ENCODE results near the gene MRPL44. TPM values are rescaled to one million over a fixed set of nuclear protein-coding genes. Genes with fewer than 3 reads are reported as not detected.

The MRPL44 gene
- total and polyA plus RNA-seq, 11 donors: 20.7 to 54.2 (median 38.2) TPM

DNA sequence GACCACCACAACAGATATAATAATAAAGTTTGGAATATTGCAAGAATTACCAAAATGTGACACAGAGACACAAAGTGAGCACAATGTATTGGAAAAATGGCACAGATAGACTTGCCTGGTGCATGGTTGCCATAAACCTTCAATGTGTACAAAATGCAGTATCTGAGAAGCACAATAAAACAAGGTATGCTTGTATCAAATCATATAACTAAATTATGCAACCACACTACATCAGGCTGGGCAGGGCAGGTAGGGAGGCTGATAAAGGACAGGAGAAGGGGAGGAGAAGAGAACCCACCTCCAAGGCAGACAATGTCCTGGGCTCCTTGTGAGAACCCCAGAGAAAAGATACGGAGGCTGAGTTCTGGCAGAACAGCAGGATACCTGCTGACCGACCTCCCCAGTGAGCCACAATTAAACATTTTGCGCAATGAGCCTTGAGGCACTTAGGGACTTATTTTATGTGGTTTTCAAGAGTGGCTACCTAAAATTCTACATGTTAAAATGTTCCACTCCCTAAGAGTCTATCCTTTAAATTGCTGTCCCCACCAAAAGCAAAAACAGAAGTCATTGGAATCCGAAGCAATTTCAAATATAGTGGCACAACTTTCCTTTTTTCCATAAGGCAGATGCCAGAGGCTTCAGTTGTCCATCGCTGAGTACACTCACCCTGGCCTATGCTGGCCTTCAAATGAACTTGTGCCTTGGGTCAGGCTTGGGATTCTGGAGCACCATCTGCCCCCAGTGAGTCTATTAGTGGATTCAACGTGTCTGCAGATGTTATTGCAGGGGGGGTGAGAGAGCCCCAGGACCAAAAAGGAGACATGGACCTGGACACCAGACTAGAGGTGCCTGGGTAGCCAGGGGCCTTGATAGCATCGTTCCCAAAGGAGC, 28.9 kb upstream of the MRPL44 start:
- H3K9me3 ChIP-seq: peaks cover 0 to 19% (median 6%) of the 10 kb centered on the region in 12 donors
- H3K36me3 ChIP-seq: no peaks in the 10 kb centered on the region
- ATAC-seq (no peak), DNase-seq (no peak)
- no peak overlapping the region for H3K4me3 ChIP-seq
- intact Hi-C loops (cut with DNase I): no loop called here
- no peak for TF ChIP-seq POLR2A (IDR thresholded peaks at IDR 0.05)
- TF ChIP-seq, protein P1, sequence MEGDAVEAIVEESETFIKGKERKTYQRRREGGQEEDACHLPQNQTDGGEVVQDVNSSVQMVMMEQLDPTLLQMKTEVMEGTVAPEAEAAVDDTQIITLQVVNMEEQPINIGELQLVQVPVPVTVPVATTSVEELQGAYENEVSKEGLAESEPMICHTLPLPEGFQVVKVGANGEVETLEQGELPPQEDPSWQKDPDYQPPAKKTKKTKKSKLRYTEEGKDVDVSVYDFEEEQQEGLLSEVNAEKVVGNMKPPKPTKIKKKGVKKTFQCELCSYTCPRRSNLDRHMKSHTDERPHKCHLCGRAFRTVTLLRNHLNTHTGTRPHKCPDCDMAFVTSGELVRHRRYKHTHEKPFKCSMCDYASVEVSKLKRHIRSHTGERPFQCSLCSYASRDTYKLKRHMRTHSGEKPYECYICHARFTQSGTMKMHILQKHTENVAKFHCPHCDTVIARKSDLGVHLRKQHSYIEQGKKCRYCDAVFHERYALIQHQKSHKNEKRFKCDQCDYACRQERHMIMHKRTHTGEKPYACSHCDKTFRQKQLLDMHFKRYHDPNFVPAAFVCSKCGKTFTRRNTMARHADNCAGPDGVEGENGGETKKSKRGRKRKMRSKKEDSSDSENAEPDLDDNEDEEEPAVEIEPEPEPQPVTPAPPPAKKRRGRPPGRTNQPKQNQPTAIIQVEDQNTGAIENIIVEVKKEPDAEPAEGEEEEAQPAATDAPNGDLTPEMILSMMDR (IDR thresholded peaks at IDR 0.05): no peak
- H3K4me1 ChIP-seq: peaks cover 8 to 64% (median 30%) of the 10 kb centered on the region in 12 donors
- no peak overlapping the region for H3K27ac ChIP-seq
- no peaks in the 10 kb centered on the region for H3K27me3 ChIP-seq
- WGBS, 4 donors: 85 to 90% (median 89%) methylated on average over 7 of the region's 7 CpGs

DNA sequence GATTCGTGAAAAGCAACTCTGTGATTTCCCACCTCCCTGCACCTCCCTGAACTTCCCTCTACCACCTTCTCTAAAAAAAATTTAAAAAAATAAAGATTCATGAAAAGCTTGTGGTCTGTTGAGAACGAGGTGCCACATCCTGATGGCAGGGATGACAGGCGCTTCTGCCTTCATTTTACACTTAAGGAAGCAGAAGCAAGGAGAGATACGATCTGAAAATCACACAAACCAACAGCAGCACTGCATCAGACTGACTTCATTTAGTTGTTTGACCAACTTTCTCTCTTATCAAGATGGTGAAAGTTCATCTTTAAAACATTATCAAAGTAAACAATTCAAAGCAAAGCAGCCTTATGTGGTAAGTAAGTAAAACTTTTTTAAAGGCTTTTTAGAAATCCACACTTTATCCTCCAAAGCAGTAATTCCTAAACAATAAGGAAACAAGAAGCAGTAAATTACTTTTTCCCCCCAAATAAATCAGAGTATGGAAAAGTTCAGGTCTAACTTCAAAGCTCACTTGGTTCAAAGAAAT, 27.6 kb upstream of the MRPL44 start:
- WGBS, 4 donors: 59 to 70% (median 66%) methylated on average over 4 of the region's 4 CpGs
- TF ChIP-seq, protein P1 (IDR thresholded peaks at IDR 0.05): no peak
- TF ChIP-seq POLR2A (IDR thresholded peaks at IDR 0.05): no peak
- no peaks in the 10 kb centered on the region for H3K27me3 ChIP-seq
- peak overlapping the region in 4 of 12 donors; percentile 48 to 62 (median 52) for H3K27ac ChIP-seq
- H3K4me1 ChIP-seq: peaks cover 11 to 68% (median 37%) of the 10 kb centered on the region in 12 donors
- H3K4me3 ChIP-seq: no peak overlapping the region
- DNase-seq (no peak), ATAC-seq (no peak)
- intact Hi-C loops (cut with DNase I): no loop called here
- no peaks in the 10 kb centered on the region for H3K36me3 ChIP-seq
- H3K9me3 ChIP-seq: peaks cover 0 to 19% (median 6%) of the 10 kb centered on the region in 12 donors

- peak; percentile 88 to 94 (median 92) for ATAC-seq
- TF ChIP-seq, protein P1 (IDR thresholded peaks at IDR 0.05): no peak
- no peak for TF ChIP-seq POLR2A (IDR thresholded peaks at IDR 0.05)
- H3K4me3 ChIP-seq: no peak overlapping the region
- peak; percentile 76 to 80 (median 78) for DNase-seq
- H3K27me3 ChIP-seq: no peaks in the 10 kb centered on the region
- 61 to 68% (median 64%) methylated on average over 23 of the region's 23 CpGs for WGBS, 4 donors
- intact Hi-C loops (cut with DNase I): no loop called here
- peaks cover 0 to 19% (median 6%) of the 10 kb centered on the region in 12 donors for H3K9me3 ChIP-seq
- H3K4me1 ChIP-seq: peaks cover 11 to 68% (median 44%) of the 10 kb centered on the region in 12 donors
- no peaks in the 10 kb centered on the region for H3K36me3 ChIP-seq
- peak overlapping the region; percentile 19 to 79 (median 56) for H3K27ac ChIP-seq
These were observed 26.9 kb upstream of the MRPL44 start for GRCh38 chr2:223930103-223930976.

Measured in heart left ventricle (tissue), 16 donors.